H9 (cell line): ENCODE results near the gene ZNF653. TPM values are rescaled to one million over a fixed set of nuclear protein-coding genes. Genes with fewer than 3 reads are reported as not detected.

Source experiments
- DNase-seq: peaks from one replicate; pipeline ENCODE4 v3.0.0-alpha.2; 2017
- H2AFZ ChIP-seq: one replicate; pipeline ENCODE4 v1.6.1; 2013; ENCODE audit warnings: mild to moderate bottlenecking, low read length, control low read depth, moderate library complexity
- H2AK5ac ChIP-seq: 2 replicates; pipeline ENCODE4 v1.6.1; 2013; ENCODE audit warnings: low read length, control low read depth, mixed read lengths; ENCODE audit not compliant: insufficient read length
- H2BK120ac ChIP-seq: one replicate; pipeline ENCODE4 v1.6.1; 2013; ENCODE audit warnings: low read depth, mild to moderate bottlenecking, low read length, control low read depth, inconsistent platforms; ENCODE audit not compliant: poor library complexity, severe bottlenecking
- H2BK12ac ChIP-seq: 2 replicates; pipeline ENCODE4 v1.6.1; 2013; ENCODE audit warnings: low read length, control low read depth, mixed read lengths, low read depth; ENCODE audit not compliant: insufficient read length
- H2BK15ac ChIP-seq: 2 replicates; pipeline ENCODE4 v1.6.1; 2013; ENCODE audit warnings: low read depth, low read length, control low read depth
- H2BK20ac ChIP-seq: one replicate; pipeline ENCODE4 v1.6.1; 2013; ENCODE audit warnings: low read depth, mild to moderate bottlenecking, low read length, control low read depth, inconsistent platforms; ENCODE audit not compliant: poor library complexity, severe bottlenecking
- H2BK5ac ChIP-seq: 2 replicates; pipeline ENCODE4 v1.6.1; 2013; ENCODE audit warnings: low read length, control low read depth, mixed read lengths; ENCODE audit not compliant: insufficient read length
- H3K14ac ChIP-seq: 2 replicates; pipeline ENCODE4 v1.6.1; 2013; ENCODE audit warnings: low read length, control low read depth; ENCODE audit not compliant: insufficient read depth
- H3K18ac ChIP-seq: 2 replicates; pipeline ENCODE4 v1.6.1; 2013; ENCODE audit warnings: low read depth, mild to moderate bottlenecking, mixed read lengths, low read length, control low read depth; ENCODE audit not compliant: insufficient read length
- H3K23ac ChIP-seq: 2 replicates; pipeline ENCODE4 v1.6.1; 2013; ENCODE audit warnings: low read length, control low read depth, mixed read lengths, low read depth; ENCODE audit not compliant: insufficient read length
- H3K23me2 ChIP-seq: 2 replicates; pipeline ENCODE4 v1.6.1; 2013; ENCODE audit warnings: low read depth, mild to moderate bottlenecking, mixed read lengths, low read length, control low read depth; ENCODE audit not compliant: insufficient read length, poor library complexity, severe bottlenecking
- H3K27ac ChIP-seq: 2 replicates; pipeline ENCODE4 v1.5.1; 2013; ENCODE audit warnings: low read length, control low read depth, mixed read lengths, low read depth; ENCODE audit not compliant: insufficient read length
- H3K27me3 ChIP-seq: 2 replicates; pipeline ENCODE4 v1.6.1; 2013; ENCODE audit warnings: low read length, control low read depth, inconsistent platforms; ENCODE audit not compliant: insufficient read depth
- H3K4ac ChIP-seq: 2 replicates; pipeline ENCODE4 v1.6.1; 2013; ENCODE audit warnings: low read depth, mild to moderate bottlenecking, control low read depth, inconsistent platforms, low read length, moderate library complexity
- H3K4me1 ChIP-seq: 2 replicates; pipeline ENCODE4 v1.6.1; 2013; ENCODE audit warnings: low read length, control low read depth, inconsistent platforms; ENCODE audit not compliant: insufficient read depth
- H3K4me2 ChIP-seq: 2 replicates; pipeline ENCODE4 v1.6.1; 2013; ENCODE audit warnings: low read length, control low read depth, mixed read lengths; ENCODE audit not compliant: insufficient read length, insufficient read depth
- H3K56ac ChIP-seq: 2 replicates; pipeline ENCODE4 v1.6.1; 2013; ENCODE audit warnings: low read depth, mild to moderate bottlenecking, mixed read lengths, low read length, control low read depth; ENCODE audit not compliant: insufficient read length
- H3K79me1 ChIP-seq: 2 replicates; pipeline ENCODE4 v1.6.1; 2013; ENCODE audit warnings: low read depth, mild to moderate bottlenecking, moderate library complexity, low read length, control low read depth, inconsistent platforms; ENCODE audit not compliant: insufficient read depth, poor library complexity, severe bottlenecking
- H3K79me2 ChIP-seq: 2 replicates; pipeline ENCODE4 v1.6.1; 2013; ENCODE audit warnings: low read length, control low read depth, inconsistent platforms; ENCODE audit not compliant: insufficient read depth
- H3K9ac ChIP-seq: 2 replicates; pipeline ENCODE4 v1.6.1; 2013; ENCODE audit warnings: low read length, control low read depth, mixed read lengths; ENCODE audit not compliant: insufficient read length; ENCODE audit errors: extremely low read depth
- H3K9me3 ChIP-seq: one replicate; pipeline ENCODE4 v1.6.1; 2013; ENCODE audit warnings: low read depth, low read length, inconsistent platforms; ENCODE audit not compliant: control insufficient read depth
- H3T11ph ChIP-seq: one replicate; pipeline ENCODE4 v1.6.1; 2013; ENCODE audit warnings: mild to moderate bottlenecking, low read length, control low read depth, inconsistent platforms
- H4K20me1 ChIP-seq: one replicate; pipeline ENCODE4 v1.6.1; 2013; ENCODE audit not compliant: control insufficient read depth, insufficient read length, insufficient read depth
- H4K5ac ChIP-seq: 2 replicates; pipeline ENCODE4 v1.6.1; 2013; ENCODE audit warnings: low read depth, mild to moderate bottlenecking, mixed read lengths, low read length, control low read depth; ENCODE audit not compliant: insufficient read length
- H4K8ac ChIP-seq: replicated peaks from 2 replicates; pipeline ENCODE4 v1.6.1; 2013; ENCODE audit warnings: low read length, control low read depth, mixed read lengths, low read depth; ENCODE audit not compliant: insufficient read length
- H4K91ac ChIP-seq: 2 replicates; pipeline ENCODE4 v1.6.1; 2013; ENCODE audit warnings: low read depth, mild to moderate bottlenecking, moderate library complexity, mixed read lengths, low read length, control low read depth; ENCODE audit not compliant: insufficient read length
- H3K27ac Mint-ChIP-seq, 3 experiments: 2 replicates in 2 of 3; 3 replicates in 1 of 3; pipeline ENCODE4 v1.8.0; 2020 to 2021; ENCODE audit warnings: mixed read lengths in 3 of 3, mild to moderate bottlenecking in 1 of 3, moderate library complexity in 1 of 3
- H3K27me3 Mint-ChIP-seq: 2 replicates; pipeline ENCODE4 v1.8.0; 2021; ENCODE audit warnings: low read depth, mild to moderate bottlenecking, moderate library complexity, mixed read lengths
- H3K36me3 Mint-ChIP-seq, 3 experiments: 2 replicates in 2 of 3; 3 replicates in 1 of 3; pipeline ENCODE4 v1.8.0; 2020 to 2021; ENCODE audit warnings: low read depth in 3 of 3, mixed read lengths in 3 of 3; ENCODE audit not compliant: insufficient read depth in 1 of 3
- H3K4me1 Mint-ChIP-seq, 2 experiments: 2 replicates each; pipeline ENCODE4 v1.8.0; 2020; ENCODE audit warnings: mixed read lengths in 2 of 2
- H3K4me3 Mint-ChIP-seq, 2 experiments: 2 replicates in 1 of 2; 3 replicates in 1 of 2; pipeline ENCODE4 v1.8.0; 2020 to 2021; ENCODE audit warnings: mild to moderate bottlenecking in 2 of 2, mixed read lengths in 2 of 2, moderate library complexity in 1 of 2
- H3K9me3 Mint-ChIP-seq, 2 experiments: 2 replicates in 1 of 2; 3 replicates in 1 of 2; pipeline ENCODE4 v1.8.0; 2020; ENCODE audit warnings: mild to moderate bottlenecking in 2 of 2, mixed read lengths in 2 of 2, moderate library complexity in 1 of 2
- WGBS: extraction: QIAGEN DNeasy Blood & Tissue Kit; methylation state at CpG from one replicate; pipeline ENCODE4 v1.1.7; 2013; ENCODE audit warnings: missing lambda C conversion rate, low lambda C conversion rate, mixed read lengths; ENCODE audit not compliant: insufficient read length; ENCODE audit errors: extremely low coverage; 5-methylcytosine and 5-hydroxymethylcytosine counted together
- total RNA-seq: library from RNA; stranded (reverse); gene quantifications from 2 replicates; pipeline ENCODE4 v1.2.1, GENCODE V29; 2021
- TF ChIP-seq, protein P1 (sequence below): fragments of 200-600 bp; sonication (generic); conservative IDR thresholded peaks from 3 replicates; pipeline ENCODE4 v1.8.0; 2021; ENCODE audit warnings: antibody characterized with exemption, mild to moderate bottlenecking

Gene ZNF653
- total RNA-seq, 1 experiment from 2014 or later: 11.6 TPM

DNA sequence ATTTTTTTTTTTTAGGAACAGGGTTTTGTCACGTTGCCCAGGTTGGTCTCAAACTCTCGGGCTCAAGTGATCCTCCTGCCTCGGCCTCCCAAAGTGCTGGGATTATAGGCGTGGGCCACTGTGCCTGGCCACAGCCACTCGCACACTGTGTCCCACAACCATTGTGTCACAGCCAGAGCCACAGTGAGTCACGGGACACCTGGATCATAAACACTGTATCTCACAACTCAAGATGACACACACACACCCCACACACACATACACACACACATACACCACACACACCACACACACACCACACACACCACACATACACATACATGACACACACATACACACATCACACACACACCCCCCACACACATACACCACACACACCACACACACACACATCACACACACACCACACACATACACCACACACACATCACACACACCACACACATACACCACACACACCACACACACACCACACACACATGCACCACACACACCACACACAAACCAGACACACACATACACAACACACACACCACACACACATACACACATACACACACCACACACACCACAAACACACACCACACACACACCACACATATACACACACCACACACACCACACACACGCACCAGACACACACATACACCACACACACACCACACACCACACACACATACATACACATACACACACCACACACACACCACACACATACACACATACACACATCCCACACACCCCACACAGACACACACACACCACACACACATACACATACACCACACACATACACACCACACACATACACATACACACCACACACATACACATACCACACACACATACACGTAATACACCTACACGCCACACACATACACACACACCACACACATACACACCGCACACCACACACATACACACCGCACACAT is 41.0 kb downstream of the ZNF653 start:
- H4K91ac ChIP-seq: no peak overlapping the region
- H2BK12ac ChIP-seq: no peak overlapping the region
- H3K27ac ChIP-seq: no peak overlapping the region
- H4K20me1 ChIP-seq: no peaks in the 10 kb centered on the region
- H3K27ac Mint-ChIP-seq: no peak overlapping the region
- no peak overlapping the region for H3T11ph ChIP-seq
- no peaks in the 10 kb centered on the region for H3K79me1 ChIP-seq
- H3K9me3 Mint-ChIP-seq: no peaks in the 10 kb centered on the region; a peak in 1 of 5 replicates
- no peak overlapping the region; the same call in 1 of the 2 replicates for H3K14ac ChIP-seq
- H2BK5ac ChIP-seq: no peak overlapping the region
- H3K9ac ChIP-seq: no peak overlapping the region
- H2BK15ac ChIP-seq: no peak overlapping the region
- DNase-seq: no peak
- H2AK5ac ChIP-seq: no peak overlapping the region
- H3K4me1 Mint-ChIP-seq: peaks cover 7 to 11% of the 10 kb centered on the region in 2 experiments
- no peak overlapping the region for H3K4ac ChIP-seq
- H4K5ac ChIP-seq: no peak overlapping the region
- TF ChIP-seq, protein P1, sequence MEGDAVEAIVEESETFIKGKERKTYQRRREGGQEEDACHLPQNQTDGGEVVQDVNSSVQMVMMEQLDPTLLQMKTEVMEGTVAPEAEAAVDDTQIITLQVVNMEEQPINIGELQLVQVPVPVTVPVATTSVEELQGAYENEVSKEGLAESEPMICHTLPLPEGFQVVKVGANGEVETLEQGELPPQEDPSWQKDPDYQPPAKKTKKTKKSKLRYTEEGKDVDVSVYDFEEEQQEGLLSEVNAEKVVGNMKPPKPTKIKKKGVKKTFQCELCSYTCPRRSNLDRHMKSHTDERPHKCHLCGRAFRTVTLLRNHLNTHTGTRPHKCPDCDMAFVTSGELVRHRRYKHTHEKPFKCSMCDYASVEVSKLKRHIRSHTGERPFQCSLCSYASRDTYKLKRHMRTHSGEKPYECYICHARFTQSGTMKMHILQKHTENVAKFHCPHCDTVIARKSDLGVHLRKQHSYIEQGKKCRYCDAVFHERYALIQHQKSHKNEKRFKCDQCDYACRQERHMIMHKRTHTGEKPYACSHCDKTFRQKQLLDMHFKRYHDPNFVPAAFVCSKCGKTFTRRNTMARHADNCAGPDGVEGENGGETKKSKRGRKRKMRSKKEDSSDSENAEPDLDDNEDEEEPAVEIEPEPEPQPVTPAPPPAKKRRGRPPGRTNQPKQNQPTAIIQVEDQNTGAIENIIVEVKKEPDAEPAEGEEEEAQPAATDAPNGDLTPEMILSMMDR: no peak
- H3K79me2 ChIP-seq: no peaks in the 10 kb centered on the region
- no peaks in the 10 kb centered on the region for H3K23me2 ChIP-seq
- no peak overlapping the region for H2BK120ac ChIP-seq
- 100% methylated on average over 5 of the region's 11 CpGs for WGBS
- no peak overlapping the region for H3K23ac ChIP-seq
- H3K36me3 Mint-ChIP-seq: no peaks in the 10 kb centered on the region
- no peak overlapping the region for H2AFZ ChIP-seq
- peak overlapping the region; percentile 4 for H3K56ac ChIP-seq
- peak overlapping the region; percentile 53 for H4K8ac ChIP-seq
- H3K4me1 ChIP-seq: peaks cover 9% of the 10 kb centered on the region; the same call in 1 of the 2 replicates
- no peaks in the 10 kb centered on the region for H3K27me3 ChIP-seq
- no peak overlapping the region for H3K4me2 ChIP-seq
- peak overlapping the region; percentile 73 for H3K18ac ChIP-seq
- H3K27me3 Mint-ChIP-seq: peaks cover 4% of the 10 kb centered on the region
- no peak overlapping the region for H2BK20ac ChIP-seq
- no peak overlapping the region for H3K4me3 Mint-ChIP-seq
- no peaks in the 10 kb centered on the region for H3K9me3 ChIP-seq
